Posterior vena cava (tissue), 2 donors: ENCODE results near the gene TNIP2. TPM values are rescaled to one million over a fixed set of nuclear protein-coding genes. Genes with fewer than 3 reads are reported as not detected.
"Not testable (repeated sequence)": the region's sequence is repeated elsewhere in the genome, so short reads cannot be mapped to it uniquely, and the experiment has no call there.

Experiments used
- DNase-seq: peaks from one replicate; pipeline ENCODE4 v3.0.0-alpha.2; 2020; ENCODE audit warnings: low spot score
- intact Hi-C, 2 donors: fragments of 100-400 bp; cut with DNase I; formaldehyde crosslinking; loops; one replicate each; pipeline versions ENCODE4 v1.14.1 to v1.14.2; 2022 to 2023
- total RNA-seq, 2 donors: library from RNA; stranded (reverse); fragmentation: NEBNext Ultra II Directional; extraction: Animal tissue kit (Norgen Biotek cat#: 25700); gene quantifications; one replicate each; pipeline ENCODE4 v1.2.1, GENCODE V29; 2021
- donor health status: DM: yes; HTN: yes; CAD: no.
- donor health status: DM: yes; HTN: yes; CAD: no.

TNIP2 gene
- total RNA-seq, 2 donors from 2014 or later, result 25.4 to 29.2 TPM

- intact Hi-C loops, result no loop called here
- peak; percentile 73 for DNase-seq
Observed at GRCh38 chr4:2731907-2732317, 24.2 kb downstream of the TNIP2 start.

DNA sequence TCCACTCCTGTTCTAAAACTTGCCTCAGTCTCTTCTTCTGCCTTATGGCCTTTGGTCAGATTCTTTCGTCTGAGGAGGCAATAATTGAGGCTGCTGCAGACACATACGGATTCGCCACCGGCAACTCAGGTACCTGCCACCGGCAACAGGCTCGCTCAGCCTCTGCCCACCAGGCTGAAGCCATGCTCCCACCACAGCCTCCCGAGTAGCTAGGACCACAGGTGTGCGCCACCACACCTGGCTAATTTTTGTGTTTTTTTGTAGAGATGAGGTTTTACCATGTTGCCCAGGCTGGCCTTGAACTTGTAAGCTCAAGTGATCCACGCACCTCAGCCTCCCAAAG, 26.6 kb downstream of the TNIP2 start:
- DNase-seq, result peak; percentile 72
- intact Hi-C loops, result no loop called here

DNA sequence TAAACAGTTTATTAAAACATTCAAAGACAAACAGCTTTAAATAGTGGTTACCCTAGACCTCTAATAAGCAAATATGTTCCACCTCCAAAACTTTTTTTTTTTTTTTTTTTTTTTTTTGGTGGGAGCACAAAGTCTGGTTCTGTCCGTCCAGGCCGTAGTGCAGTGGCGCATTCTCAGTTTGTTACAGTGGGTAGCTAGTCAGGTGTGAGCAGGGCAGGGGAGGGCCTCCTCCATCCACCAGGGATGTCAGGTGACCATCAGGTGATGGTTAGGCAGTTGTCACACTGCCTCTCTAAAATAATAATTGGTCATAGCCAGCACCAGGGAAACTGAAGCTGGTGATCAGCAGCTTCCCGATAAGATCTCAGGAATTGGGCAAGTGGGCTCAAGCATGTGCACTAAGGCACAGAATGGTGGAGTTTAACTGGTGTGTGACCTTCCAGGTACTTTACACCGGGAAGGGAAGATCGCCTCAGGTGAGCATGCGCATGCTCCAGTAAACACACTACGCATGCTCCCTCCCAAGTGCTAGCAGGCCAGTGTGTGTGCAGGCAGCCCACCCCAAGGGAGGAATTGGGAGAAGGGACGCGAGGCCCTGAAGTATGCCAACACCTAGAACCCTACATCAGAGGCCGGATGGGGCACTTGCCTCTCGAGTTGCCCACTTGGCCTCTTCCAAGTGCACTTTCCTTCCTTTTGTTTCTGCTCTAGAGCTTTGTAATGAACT, 27.2 kb downstream of the TNIP2 start:
- DNase-seq, result no peak
- intact Hi-C loops, result no loop called here

- intact Hi-C loops, result no loop called here
- DNase-seq, result no peak
Observed at GRCh38 chr4:2728221-2728620, 27.9 kb downstream of the TNIP2 start.

GRCh38 chr4:2726881-2727280, 29.3 kb downstream of the TNIP2 start:
- intact Hi-C loops, result not testable (repeated sequence)
- peak; percentile 62 for DNase-seq

GRCh38 chr4:2725380-2725779, 30.8 kb downstream of the TNIP2 start:
- intact Hi-C loops, result no loop called here
- no peak for DNase-seq

GRCh38 chr4:2723751-2724150, 32.4 kb downstream of the TNIP2 start:
- intact Hi-C loops, result no loop called here
- DNase-seq, result peak; percentile 30

- peak; percentile 31 for DNase-seq
- intact Hi-C loops, result no loop called here
Observed at GRCh38 chr4:2722033-2722432, 34.1 kb downstream of the TNIP2 start.

DNA sequence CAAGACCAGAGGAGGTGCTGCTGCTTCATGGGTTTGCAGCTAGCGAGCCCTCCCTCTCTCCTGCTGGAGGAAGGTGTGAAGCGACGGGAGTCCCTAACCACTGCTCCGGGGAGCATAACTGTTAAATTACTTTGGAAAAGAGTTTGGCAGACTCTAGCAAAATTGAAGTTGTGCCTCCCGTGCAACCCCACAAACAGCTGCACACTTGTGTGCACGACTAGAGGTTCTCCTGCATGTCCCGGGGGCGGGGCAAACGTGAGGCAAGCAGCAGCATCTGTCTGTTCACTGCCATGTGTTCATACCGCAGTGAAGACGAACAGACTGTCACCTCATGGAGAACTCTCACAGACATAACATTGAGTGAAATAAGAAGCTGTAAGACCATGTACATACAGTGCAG, 34.5 kb downstream of the TNIP2 start:
- peak; percentile 18 for DNase-seq
- intact Hi-C loops, result no loop called here

DNA sequence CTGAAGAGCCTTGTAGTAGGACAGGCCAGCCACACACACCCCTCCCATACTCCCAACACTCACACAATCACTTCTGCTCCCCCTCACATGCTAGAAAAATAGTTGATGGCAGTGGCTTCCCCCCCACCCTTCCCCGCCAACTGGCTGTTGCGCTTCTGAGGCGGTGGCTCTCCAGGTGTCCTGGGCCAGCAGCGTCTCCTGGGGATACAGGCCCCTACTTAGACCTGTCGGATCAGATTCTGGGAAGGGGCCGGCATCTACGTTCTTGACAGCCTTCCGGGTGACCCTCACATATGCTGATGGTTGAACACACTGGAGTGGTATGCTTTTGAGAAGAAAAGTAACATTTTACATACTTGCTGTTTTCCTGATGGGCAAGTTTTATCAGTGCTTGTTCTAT, 39.9 kb downstream of the TNIP2 start:
- DNase-seq, result peak; percentile 46
- intact Hi-C loops, result no loop called here

DNA sequence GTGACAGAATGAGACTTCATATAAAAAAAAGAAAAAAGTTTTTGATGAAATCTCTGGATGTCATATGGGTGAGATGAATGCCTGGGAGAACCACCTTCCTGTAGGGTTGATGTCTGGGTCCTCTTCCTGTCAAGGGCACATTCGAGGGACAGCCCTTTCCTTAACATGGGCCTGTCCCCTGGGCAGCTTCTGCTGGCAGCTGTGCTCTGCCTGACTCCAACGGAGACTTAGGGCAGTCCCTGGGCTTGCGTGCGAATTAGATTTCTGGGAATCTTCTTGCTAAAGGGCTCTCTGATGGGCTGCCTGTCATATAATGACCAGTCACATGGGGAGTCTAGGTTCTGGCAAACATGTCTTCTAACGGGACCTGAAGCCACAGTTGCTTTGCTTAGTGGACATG, 40.7 kb downstream of the TNIP2 start:
- DNase-seq, result peak; percentile 35
- intact Hi-C loops, result no loop called here

DNA sequence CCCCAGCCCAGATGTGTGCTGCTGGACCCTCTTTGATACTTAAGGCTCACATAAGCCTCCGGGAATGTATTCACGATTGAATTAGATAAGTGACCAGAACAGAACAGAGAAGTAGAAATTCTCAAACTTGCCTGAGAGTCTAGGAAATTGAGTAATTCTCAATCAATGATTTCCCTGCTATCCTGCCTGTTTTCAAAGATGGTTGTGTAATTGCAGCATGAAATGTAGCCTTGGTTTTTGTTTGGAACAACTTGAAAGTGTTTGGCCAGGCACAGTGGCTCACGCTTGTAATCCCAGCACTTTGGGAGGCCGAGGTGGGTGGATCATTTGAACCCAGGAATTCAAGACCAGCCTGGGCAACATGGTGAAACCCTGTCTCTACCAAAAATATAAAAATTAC, 41.2 kb downstream of the TNIP2 start:
- intact Hi-C loops, result no loop called here
- no peak for DNase-seq

- DNase-seq, result no peak
- intact Hi-C loops, result no loop called here
Observed at GRCh38 chr4:2714061-2714770, 41.9 kb downstream of the TNIP2 start.

- no peak for DNase-seq
- intact Hi-C loops, result no loop called here
Observed at GRCh38 chr4:2713337-2713736, 42.8 kb downstream of the TNIP2 start.

DNA sequence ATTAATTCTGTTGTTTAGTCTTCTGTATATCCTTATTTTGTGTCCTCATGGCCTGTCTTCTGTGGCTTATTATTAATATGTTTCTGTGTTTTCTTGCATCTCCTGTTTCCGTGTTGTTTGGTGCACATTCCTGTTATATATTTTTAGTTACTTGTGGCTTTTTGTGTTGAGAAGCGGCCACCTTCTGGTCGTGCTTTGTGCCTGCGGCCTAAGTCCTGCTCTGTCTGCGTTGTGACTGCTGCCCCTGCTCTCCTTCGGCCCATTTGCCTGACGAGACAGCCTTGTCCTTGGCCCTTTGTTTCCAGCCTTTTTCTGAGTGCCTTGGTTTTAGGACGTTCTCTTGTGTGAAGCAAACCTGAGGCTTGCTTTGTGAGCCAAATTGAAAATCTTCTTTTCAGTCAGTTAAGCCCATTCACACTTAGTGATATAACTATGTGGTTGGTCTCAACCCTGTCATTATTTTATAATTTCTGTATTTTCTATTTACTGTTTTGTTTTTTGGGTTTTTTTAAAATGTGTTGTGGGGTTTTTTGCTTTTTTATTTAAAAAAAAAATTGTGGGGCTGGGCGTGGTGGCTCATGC, 43.8 kb downstream of the TNIP2 start:
- intact Hi-C loops, result no loop called here
- no peak for DNase-seq

GRCh38 chr4:2702770-2703169, 53.4 kb downstream of the TNIP2 start:
- DNase-seq, result no peak
- intact Hi-C loops, result no loop called here

DNA sequence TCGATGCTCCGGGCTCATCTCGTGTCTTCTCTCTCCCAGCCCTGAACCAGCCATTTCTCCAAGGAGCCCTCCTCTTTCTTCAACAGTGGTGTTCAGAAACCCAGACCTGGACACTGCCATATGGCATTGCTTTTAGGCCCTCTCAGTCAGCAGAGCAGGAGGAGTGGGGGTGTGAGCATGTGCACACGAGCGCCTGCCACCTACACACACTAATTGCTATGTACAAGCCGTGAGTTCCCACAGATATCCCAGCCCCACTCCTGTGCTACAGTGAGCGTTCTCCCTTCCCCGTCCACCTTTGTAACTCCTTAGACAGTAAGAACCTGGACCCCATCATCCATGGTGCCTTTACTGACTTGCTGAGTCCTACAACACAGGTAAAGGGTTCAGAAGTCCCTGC, 53.8 kb downstream of the TNIP2 start:
- DNase-seq, result no peak
- intact Hi-C loops, result no loop called here

GRCh38 chr4:2700031-2700430, 56.1 kb downstream of the TNIP2 start:
- intact Hi-C loops, result no loop called here
- DNase-seq, result no peak

- intact Hi-C loops, result no loop called here
- DNase-seq, result no peak
Observed at GRCh38 chr4:2699534-2699933, 56.6 kb downstream of the TNIP2 start.

DNA sequence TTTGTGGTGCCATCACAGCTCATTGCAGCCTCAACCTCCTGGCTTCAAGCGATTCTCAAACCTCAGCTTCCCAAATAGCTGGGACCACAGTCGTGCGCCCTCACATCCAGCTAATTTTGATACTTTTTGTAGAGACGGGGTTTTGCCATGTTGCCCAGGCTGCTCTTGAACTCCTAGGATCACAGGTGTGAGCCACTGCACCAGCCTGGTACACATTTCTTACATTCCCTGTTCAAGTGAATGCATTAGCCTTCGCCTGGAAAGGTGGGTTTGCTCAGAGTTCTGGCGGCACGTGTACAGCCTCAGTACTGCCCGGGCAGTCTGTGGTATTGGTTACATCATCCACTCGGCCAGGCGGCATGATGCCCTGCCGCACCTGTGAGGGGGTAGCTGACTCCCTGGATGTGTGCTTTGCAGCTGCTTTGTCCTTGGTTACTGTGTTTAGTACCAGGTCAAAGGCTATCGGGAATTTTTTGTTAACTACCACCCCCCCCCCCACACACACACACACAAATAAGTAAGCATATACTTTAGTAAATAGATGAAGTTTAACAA, 57.1 kb downstream of the TNIP2 start:
- intact Hi-C loops, result no loop called here
- DNase-seq, result no peak

- no peak for DNase-seq
- intact Hi-C loops, result no loop called here
Observed at GRCh38 chr4:2698504-2698903, 57.6 kb downstream of the TNIP2 start.
